HG03103 (cell line): Measurements from ENCODE around the gene TRIM28.
A peak's percentile ranks its signal among the peaks of the same experiment; 100 is the strongest.
"Not testable (repeated sequence)": the region's sequence is repeated elsewhere in the genome, so short reads cannot be mapped to it uniquely, and the experiment has no call there.

Experiments used
- ATAC-seq: cut with Tn5 transposase; IDR thresholded peaks from one replicate; pipeline ENCODE4 v1.9.1; 2021; ENCODE audit warnings: low read depth; ENCODE audit not compliant: unreplicated experiment

The TRIM28 gene

DNA sequence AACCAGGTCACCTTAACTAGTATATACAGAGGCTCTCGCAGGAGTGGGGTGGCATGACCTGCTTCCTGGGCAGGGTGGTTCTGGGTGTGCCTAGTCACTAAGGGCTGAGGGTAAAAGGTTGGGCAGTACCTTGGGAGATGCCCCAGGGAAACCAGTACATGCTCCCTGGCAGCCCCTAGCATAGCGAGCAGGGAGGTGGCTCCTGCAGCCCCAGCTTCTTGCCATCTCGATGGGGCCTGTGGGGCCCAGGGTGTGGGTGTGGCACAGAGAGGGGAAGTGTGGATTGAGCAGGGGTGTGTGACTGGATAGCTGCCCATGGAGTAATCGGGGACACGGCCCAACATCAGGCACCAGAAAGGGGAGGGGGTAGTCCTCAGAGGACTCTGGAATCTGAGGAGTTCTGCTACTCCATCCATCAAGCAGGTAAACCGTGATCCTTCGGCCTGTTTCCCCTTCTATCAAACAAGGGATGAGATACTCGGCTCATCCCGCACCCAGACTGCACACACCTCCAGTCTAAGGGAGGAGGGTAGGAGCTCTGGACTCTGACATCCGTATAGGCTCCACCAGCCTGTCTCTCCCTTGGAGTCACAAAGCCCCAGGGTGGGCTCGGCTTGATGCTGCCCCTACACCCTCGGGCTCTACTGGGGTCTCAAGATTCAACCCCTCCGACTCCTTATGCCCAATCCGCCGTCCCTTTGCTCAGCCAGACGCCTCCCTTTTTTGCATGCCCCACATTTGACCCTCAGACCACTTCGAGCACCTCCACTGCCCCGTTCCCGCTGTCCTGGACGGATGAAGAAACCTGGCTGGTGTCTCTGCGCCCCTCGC lies 25.4 kb upstream of the TRIM28 start:
- no peak for ATAC-seq

DNA sequence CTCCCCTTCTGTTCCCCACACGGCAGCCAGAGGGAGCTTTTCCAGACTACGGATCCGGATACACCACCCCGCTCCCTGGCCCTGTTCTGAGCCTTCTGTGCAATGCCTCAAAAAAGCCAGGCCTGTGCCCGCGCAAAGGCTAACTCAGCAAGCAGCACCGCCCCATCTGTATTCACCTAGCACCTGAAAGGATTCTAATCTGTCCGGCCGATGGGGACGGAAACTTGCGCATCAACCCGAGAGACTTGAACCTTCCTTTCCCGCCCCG lies 24.8 kb upstream of the TRIM28 start:
- ATAC-seq: no peak

DNA sequence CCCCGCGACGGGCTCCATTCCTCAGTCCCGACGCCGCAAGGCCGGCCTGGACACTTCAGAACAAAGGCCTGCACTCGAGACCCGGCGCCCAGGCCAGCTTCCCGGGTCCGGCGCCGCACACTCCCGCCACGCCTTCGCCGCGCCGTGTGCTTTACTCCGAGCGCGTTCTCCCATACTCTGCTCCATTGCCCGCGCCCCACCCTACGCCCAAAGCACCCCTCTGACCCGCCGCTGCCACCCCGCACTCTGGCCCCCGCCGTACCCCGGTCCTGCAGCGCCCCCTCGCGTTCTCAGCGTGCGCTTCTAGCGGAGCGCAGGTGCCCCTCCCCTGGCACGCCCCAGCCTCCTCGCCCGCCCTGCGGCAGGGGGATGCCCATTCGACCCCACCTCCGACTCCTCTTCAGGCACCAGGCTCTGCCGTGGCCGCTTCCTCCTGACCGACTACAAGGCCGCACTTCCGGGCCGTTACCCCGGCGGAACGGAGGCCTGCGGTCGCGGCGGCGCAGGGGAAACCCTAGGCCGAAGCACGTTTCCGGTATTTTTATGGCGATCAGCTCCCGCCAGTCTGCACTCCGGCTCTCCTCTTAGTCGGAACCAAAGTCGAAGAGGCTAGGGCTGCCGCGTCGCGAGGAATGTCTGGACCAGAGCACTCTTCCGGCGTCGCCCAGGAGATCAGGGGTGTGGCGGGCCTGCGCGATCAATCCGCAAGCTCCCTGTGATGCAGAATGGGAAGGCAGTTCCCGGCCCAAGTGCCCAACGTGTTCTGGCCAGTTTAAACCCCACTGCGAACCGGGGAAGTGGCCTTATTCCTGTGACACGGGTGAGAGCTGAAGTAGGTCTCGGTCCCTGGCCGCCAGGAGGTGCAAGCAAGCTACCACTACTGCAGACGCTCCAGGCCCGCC lies 24.3 kb upstream of the TRIM28 start, which contains the start of gene ZBTB45:
Gene ZBTB45 (minus strand): TSS at position 456 of the 902 bp plus-strand sequence. CDS start 2,137 bp downstream, outside the sequence.
- ATAC-seq: peak; percentile 71

- ATAC-seq: no peak
Observed at GRCh38 chr19:58520257-58520599, 23.6 kb upstream of the TRIM28 start.

DNA sequence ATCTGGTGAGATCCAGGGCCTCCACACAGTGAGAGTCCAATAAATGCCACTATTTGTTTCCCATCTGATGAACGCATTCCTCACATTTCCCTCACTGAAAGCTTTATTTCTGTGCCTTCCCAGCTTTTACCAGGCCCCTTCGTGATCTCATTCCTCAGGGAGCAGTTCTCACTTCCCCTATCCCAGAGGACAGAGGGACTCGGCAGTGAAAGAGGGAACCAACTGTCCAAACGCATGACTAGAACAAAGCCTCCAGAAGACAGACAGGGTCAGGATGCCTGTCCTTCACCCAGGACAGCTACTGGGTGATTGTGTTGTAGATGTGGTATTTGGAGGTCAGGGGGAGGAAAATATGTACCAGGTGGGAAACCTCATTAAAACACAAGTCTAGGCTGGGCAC lies 22.2 kb upstream of the TRIM28 start:
- no peak for ATAC-seq

GRCh38 chr19:58522709-58523108 lies 21.2 kb upstream of the TRIM28 start:
- ATAC-seq: no peak

DNA sequence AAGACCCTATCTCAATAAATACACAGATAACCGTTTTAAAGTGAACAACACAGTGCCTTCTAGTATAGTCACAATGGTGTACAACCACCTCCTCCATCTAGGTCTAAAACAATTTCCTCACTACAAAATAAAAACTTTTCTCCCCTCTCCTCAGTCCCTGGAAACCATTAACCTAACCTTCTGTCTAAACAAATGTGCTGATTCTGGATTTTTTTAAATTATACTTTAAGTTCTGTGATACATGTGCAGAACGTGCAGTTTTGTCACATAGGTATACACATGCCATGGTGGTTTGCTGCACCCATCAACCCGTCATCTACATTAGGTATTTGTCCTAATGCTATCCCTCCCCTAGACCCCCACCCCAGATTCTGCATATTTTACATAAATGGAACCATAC lies 14.5 kb upstream of the TRIM28 start:
- ATAC-seq: no peak

GRCh38 chr19:58531034-58531840 lies 12.6 kb upstream of the TRIM28 start:
- ATAC-seq: no peak

GRCh38 chr19:58535857-58536256 lies 8.0 kb upstream of the TRIM28 start:
- no peak for ATAC-seq

- no peak for ATAC-seq
Observed at GRCh38 chr19:58536852-58537798, 6.7 kb upstream of the TRIM28 start.

- ATAC-seq: no peak
Observed at GRCh38 chr19:58538257-58539168, 5.4 kb upstream of the TRIM28 start.

DNA sequence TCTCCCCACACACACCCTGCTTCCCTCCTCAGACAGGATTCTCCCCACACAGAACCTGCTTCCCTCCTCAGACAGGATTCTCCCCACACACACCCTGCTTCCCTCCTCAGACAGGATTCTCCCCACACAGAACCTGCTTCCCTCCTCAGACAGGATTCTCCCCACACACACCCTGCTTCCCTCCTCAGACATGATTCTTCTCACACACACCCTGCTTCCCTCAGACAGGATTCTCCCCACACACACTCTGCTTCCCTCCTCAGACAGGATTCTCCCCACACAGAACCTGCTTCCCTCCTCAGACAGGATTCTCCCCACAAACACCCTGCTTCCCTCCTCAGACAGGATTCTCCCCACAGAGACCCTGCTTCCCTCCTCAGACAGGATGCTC lies 4.7 kb upstream of the TRIM28 start:
- not testable (repeated sequence) for ATAC-seq

- not testable (repeated sequence) for ATAC-seq
Observed at GRCh38 chr19:58542641-58543372, 1.1 kb upstream of the TRIM28 start.

DNA sequence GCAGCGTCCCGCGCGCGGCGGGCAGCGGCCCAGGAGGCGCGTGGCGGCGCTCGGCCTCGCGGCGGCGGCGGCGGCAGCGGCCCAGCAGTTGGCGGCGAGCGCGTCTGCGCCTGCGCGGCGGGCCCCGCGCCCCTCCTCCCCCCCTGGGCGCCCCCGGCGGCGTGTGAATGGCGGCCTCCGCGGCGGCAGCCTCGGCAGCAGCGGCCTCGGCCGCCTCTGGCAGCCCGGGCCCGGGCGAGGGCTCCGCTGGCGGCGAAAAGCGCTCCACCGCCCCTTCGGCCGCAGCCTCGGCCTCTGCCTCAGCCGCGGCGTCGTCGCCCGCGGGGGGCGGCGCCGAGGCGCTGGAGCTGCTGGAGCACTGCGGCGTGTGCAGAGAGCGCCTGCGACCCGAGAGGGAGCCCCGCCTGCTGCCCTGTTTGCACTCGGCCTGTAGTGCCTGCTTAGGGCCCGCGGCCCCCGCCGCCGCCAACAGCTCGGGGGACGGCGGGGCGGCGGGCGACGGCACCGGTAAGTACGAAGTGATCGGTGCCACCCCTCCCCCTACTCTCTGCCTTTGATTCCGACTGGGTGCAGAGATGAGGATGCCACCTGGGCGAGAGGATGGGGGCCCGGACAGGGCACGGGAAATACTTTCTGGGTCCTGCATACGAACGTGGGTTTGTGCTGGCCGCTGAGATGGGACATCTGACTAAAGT lies 874 bp downstream of the TRIM28 start:
- peak; percentile 29 for ATAC-seq

DNA sequence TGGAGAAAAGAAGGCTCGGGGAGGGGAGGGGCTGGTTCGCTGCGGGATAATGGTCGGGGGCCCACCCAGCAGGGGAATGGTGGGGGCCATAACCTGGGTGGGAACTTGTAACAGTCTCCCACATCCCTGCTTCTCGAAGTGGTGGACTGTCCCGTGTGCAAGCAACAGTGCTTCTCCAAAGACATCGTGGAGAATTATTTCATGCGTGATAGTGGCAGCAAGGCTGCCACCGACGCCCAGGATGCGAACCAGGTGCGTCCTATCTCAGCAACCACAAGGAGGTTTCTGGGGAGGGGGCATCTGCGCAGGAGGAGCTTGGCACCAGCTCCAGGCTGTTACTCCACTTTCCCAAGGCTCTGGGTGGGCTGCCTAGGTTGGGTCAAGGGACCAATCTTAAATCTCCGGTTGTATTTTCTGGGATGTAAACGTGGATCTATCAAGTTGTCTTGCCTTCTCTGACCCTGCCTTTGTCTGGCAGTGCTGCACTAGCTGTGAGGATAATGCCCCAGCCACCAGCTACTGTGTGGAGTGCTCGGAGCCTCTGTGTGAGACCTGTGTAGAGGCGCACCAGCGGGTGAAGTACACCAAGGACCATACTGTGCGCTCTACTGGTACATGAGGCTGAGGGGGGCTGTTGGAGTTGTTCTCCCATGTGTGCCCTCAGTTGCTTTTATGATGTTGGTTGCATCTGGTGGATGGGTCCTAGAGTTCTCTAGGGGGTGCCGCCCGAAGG lies 1.6 kb downstream of the TRIM28 start:
- ATAC-seq: no peak

GRCh38 chr19:58546019-58546530 lies 2.2 kb downstream of the TRIM28 start:
- no peak for ATAC-seq
